Peyer's patch (tissue), 4 donors: ENCODE data around the gene OTOR. TPM values are rescaled to one million over a fixed set of nuclear protein-coding genes. Genes with fewer than 3 reads are reported as not detected.

Experiments used
- DNase-seq, 3 donors: peaks; one replicate each; pipeline ENCODE4 v3.0.0-alpha.2; 2017 to 2019
- H3K27ac ChIP-seq, 4 donors: fragments of 200-600 bp; sonication (generic); one replicate each; pipeline ENCODE4 v1.5.1; 2016 to 2019
- H3K27me3 ChIP-seq, 2 donors: fragments of 200-600 bp; sonication (generic); one replicate each; pipeline ENCODE4 v1.5.1; 2019
- H3K36me3 ChIP-seq, 3 donors: fragments of 200-600 bp; sonication (generic); one replicate each; pipeline ENCODE4 v1.5.1; 2016 to 2019
- H3K4me1 ChIP-seq, 4 donors: fragments of 200-600 bp; sonication (generic); one replicate each; pipeline ENCODE4 v1.5.1; 2016 to 2019
- H3K4me3 ChIP-seq, 4 donors: fragments of 200-600 bp; sonication (generic); 1 replicate in 3 of 4; 2 replicates in 1 of 4; pipeline ENCODE4 v1.5.1; 2016 to 2019; ENCODE audit warnings: mild to moderate bottlenecking in 1 of 4
- H3K9me3 ChIP-seq, 4 donors: fragments of 200-600 bp; sonication (generic); one replicate each; pipeline ENCODE4 v1.5.1; 2016 to 2019; ENCODE audit warnings: mild to moderate bottlenecking in 1 of 4
- CTCF ChIP-seq, 6 experiments: fragments of 450-650 bp in 4 of 6; fragments of 200-600 bp in 2 of 6; sonication (generic) in 1 of 6; IDR thresholded peaks; one replicate each; pipeline ENCODE4 v1.5.1; 2017 to 2019; ENCODE audit warnings: antibody characterized with exemption in 6 of 6, mild to moderate bottlenecking in 3 of 6, moderate library complexity in 1 of 6
- POLR2A ChIP-seq, 2 donors: fragments of 450-650 bp; IDR thresholded peaks; one replicate each; pipeline ENCODE4 v1.5.1; 2017; ENCODE audit warnings: antibody characterized with exemption in 2 of 2, mild to moderate bottlenecking in 2 of 2, moderate library complexity in 2 of 2
- total RNA-seq, 4 donors: library from RNA; depleted of rRNA; stranded (reverse); fragments of >200 nt; gene quantifications; one replicate each; pipeline ENCODE4 v1.1.0, GENCODE V29; 2016

The OTOR gene
- not detected for total RNA-seq

GRCh38 chr20:16748308-16748900 is at the start of gene OTOR:
OTOR (plus strand) TSS chr20:16748358; CDS start chr20:16748402, 44 bp downstream.
- H3K36me3 ChIP-seq, result no peaks in the 10 kb centered on the region
- no peak within 1 kb of the TSS for H3K27ac ChIP-seq
- no peak within 1 kb of the TSS for H3K4me3 ChIP-seq
- no peak for DNase-seq
- no peaks in the 10 kb centered on the region for H3K4me1 ChIP-seq
- no peak for TF ChIP-seq CTCF (IDR thresholded peaks at IDR 0.05)
- no peak for TF ChIP-seq POLR2A (IDR thresholded peaks at IDR 0.05)
- no peaks in the 10 kb centered on the region for H3K9me3 ChIP-seq
- H3K27me3 ChIP-seq, result no peaks in the 10 kb centered on the region

GRCh38 chr20:16699293-16699692 is 48.9 kb upstream of the OTOR start:
- Histone ChIP-seq H3K4me3 (no peak overlapping the region), H3K36me3 (no peaks in the 10 kb centered on the region), H3K4me1 (peaks cover 0 to 4% (median 0%) of the 10 kb centered on the region in 4 donors), H3K27ac (no peak overlapping the region), H3K27me3 (no peaks in the 10 kb centered on the region), H3K9me3 (no peaks in the 10 kb centered on the region)
- TF ChIP-seq POLR2A (IDR thresholded peaks at IDR 0.05) (no peak), CTCF (IDR thresholded peaks at IDR 0.05) (no peak)
- no peak for DNase-seq

GRCh38 chr20:16701296-16701695 is 46.9 kb upstream of the OTOR start:
- Histone ChIP-seq H3K4me3 (no peak overlapping the region), H3K27ac (no peak overlapping the region), H3K9me3 (peaks cover 0 to 7% (median 0%) of the 10 kb centered on the region in 4 donors), H3K36me3 (no peaks in the 10 kb centered on the region), H3K4me1 (no peaks in the 10 kb centered on the region), H3K27me3 (no peaks in the 10 kb centered on the region)
- DNase-seq, result no peak
- TF ChIP-seq CTCF (IDR thresholded peaks at IDR 0.05), result peak in 3 of 6 experiments; percentile 9 to 37 (median 30)
- no peak for TF ChIP-seq POLR2A (IDR thresholded peaks at IDR 0.05)

- Histone ChIP-seq H3K4me1 (no peaks in the 10 kb centered on the region), H3K4me3 (no peak overlapping the region), H3K9me3 (peaks cover 0 to 8% (median 0%) of the 10 kb centered on the region in 4 donors), H3K36me3 (no peaks in the 10 kb centered on the region), H3K27ac (no peak overlapping the region), H3K27me3 (no peaks in the 10 kb centered on the region)
- DNase-seq, result no peak
- TF ChIP-seq POLR2A (IDR thresholded peaks at IDR 0.05) (no peak), CTCF (IDR thresholded peaks at IDR 0.05) (no peak)
Measured at GRCh38 chr20:16703570-16703969, 44.6 kb upstream of the OTOR start.

- DNase-seq, result no peak
- TF ChIP-seq POLR2A (IDR thresholded peaks at IDR 0.05), result no peak
- TF ChIP-seq CTCF (IDR thresholded peaks at IDR 0.05), result no peak
- no peak overlapping the region for H3K4me3 ChIP-seq
- no peaks in the 10 kb centered on the region for H3K27me3 ChIP-seq
- peaks cover 0 to 5% (median 2%) of the 10 kb centered on the region in 4 donors for H3K4me1 ChIP-seq
- H3K27ac ChIP-seq, result no peak overlapping the region
- H3K9me3 ChIP-seq, result peaks cover 0 to 8% (median 0%) of the 10 kb centered on the region in 4 donors
- H3K36me3 ChIP-seq, result no peaks in the 10 kb centered on the region
Measured at GRCh38 chr20:16707674-16708073, 40.5 kb upstream of the OTOR start.
